ENCODE data around the gene ZNF827. TPM values are rescaled to one million over a fixed set of nuclear protein-coding genes. Genes with fewer than 3 reads are reported as not detected.

ZNF827 gene
- total and polyA plus RNA-seq, 10 donors: 3.3 to 31.6 (median 16.1) TPM

- DNase-seq: no peak
These were observed 114.9 kb downstream of the ZNF827 start for GRCh38 chr4:145823743-145824142.

GRCh38 chr4:145822581-145822980 is 116.0 kb downstream of the ZNF827 start:
- no peaks in the 10 kb centered on the region for H3K27me3 ChIP-seq (replicated peaks in 1 of 7)
- TF ChIP-seq CTCF (IDR thresholded peaks at IDR 0.05 in 8 of 11, conservative IDR thresholded peaks at IDR 0.05 in 3 of 11): no peak
- no peak for TF ChIP-seq POLR2AphosphoS5 (IDR thresholded peaks at IDR 0.05)
- TF ChIP-seq POLR2A (IDR thresholded peaks at IDR 0.05): no peak
- H3K4me1 ChIP-seq: peaks cover 0 to 4% (median 0%) of the 10 kb centered on the region in 6 donors
- WGBS, 5 donors: 43 to 76% (median 58%) methylated on average over 4 of the region's 4 CpGs
- no peaks in the 10 kb centered on the region for H3K9me3 ChIP-seq
- DNase-seq: no peak
- no peak overlapping the region for H3K4me3 ChIP-seq
- intact Hi-C loops (cut with DNase I; ENCODE audit: low total_unique reads): no loop called here
- H3K36me3 ChIP-seq: peaks cover 0 to 42% (median 4%) of the 10 kb centered on the region in 6 donors
- H3K27ac ChIP-seq: no peak overlapping the region

More at GRCh38 chr4:145823743-145824142, 114.9 kb downstream of the ZNF827 start:
- Histone ChIP-seq H3K9me3 (no peaks in the 10 kb centered on the region), H3K4me3 (no peak overlapping the region), H3K36me3 (peaks cover 0 to 42% (median 4%) of the 10 kb centered on the region in 6 donors), H3K27ac (no peak overlapping the region), H3K27me3 (replicated peaks in 1 of 7) (no peaks in the 10 kb centered on the region), H3K4me1 (peaks cover 0 to 6% (median 0%) of the 10 kb centered on the region in 6 donors)
- intact Hi-C loops (cut with DNase I; ENCODE audit: low total_unique reads): no loop called here
- 70 to 81% (median 77%) methylated on average over 4 of the region's 4 CpGs for WGBS, 5 donors
- no peak for TF ChIP-seq POLR2A (IDR thresholded peaks at IDR 0.05)
- no peak for TF ChIP-seq CTCF (IDR thresholded peaks at IDR 0.05 in 8 of 11, conservative IDR thresholded peaks at IDR 0.05 in 3 of 11)

GRCh38 chr4:145822181-145822580 is 116.4 kb downstream of the ZNF827 start:
- WGBS, 5 donors: 64 to 82% (median 72%) methylated on average over 3 of the region's 3 CpGs
- TF ChIP-seq CTCF (IDR thresholded peaks at IDR 0.05 in 8 of 11, conservative IDR thresholded peaks at IDR 0.05 in 3 of 11) (no peak), POLR2A (IDR thresholded peaks at IDR 0.05) (no peak), POLR2AphosphoS5 (IDR thresholded peaks at IDR 0.05) (no peak)
- Histone ChIP-seq H3K27me3 (replicated peaks in 1 of 7) (no peaks in the 10 kb centered on the region), H3K4me3 (no peak overlapping the region), H3K27ac (no peak overlapping the region), H3K36me3 (peaks cover 0 to 41% (median 4%) of the 10 kb centered on the region in 6 donors), H3K4me1 (peaks cover 0 to 4% (median 0%) of the 10 kb centered on the region in 6 donors), H3K9me3 (no peaks in the 10 kb centered on the region)
- DNase-seq: no peak
- intact Hi-C loops (cut with DNase I; ENCODE audit: low total_unique reads): no loop called here

- intact Hi-C loops (cut with DNase I; ENCODE audit: low total_unique reads): no loop called here
- DNase-seq: no peak
- 84 to 87% (median 86%) methylated on average over 4 of the region's 4 CpGs for WGBS, 5 donors
- Histone ChIP-seq H3K4me3 (no peak overlapping the region), H3K4me1 (peaks cover 0 to 4% (median 0%) of the 10 kb centered on the region in 6 donors), H3K27ac (no peak overlapping the region), H3K9me3 (no peaks in the 10 kb centered on the region), H3K27me3 (replicated peaks in 1 of 7) (no peaks in the 10 kb centered on the region), H3K36me3 (peaks cover 0 to 44% (median 4%) of the 10 kb centered on the region in 6 donors)
- TF ChIP-seq POLR2A (IDR thresholded peaks at IDR 0.05): no peak
- no peak for TF ChIP-seq CTCF (IDR thresholded peaks at IDR 0.05 in 8 of 11, conservative IDR thresholded peaks at IDR 0.05 in 3 of 11)
- no peak for TF ChIP-seq POLR2AphosphoS5 (IDR thresholded peaks at IDR 0.05)
These were observed 116.9 kb downstream of the ZNF827 start for GRCh38 chr4:145821766-145822165.

Measured in spleen (tissue), 11 donors.